GM18499 (cell line): ENCODE measurements around the gene S100A8.
"Not testable (repeated sequence)": the region's sequence is repeated elsewhere in the genome, so short reads cannot be mapped to it uniquely, and the experiment has no call there.

Experiments used
- ATAC-seq: cut with Tn5 transposase; IDR thresholded peaks from one replicate; pipeline ENCODE4 v1.9.1; 2021; ENCODE audit warnings: moderate number of reproducible peaks; ENCODE audit not compliant: insufficient read depth, unreplicated experiment

S100A8 gene

GRCh38 chr1:153390938-153391710 is at the start of gene S100A8:
S100A8 (minus strand) TSS chr1:153391073; CDS start chr1:153390535, 538 bp downstream.
- ATAC-seq, result no peak

- no peak for ATAC-seq
These were observed 48.4 kb upstream of the S100A8 start for GRCh38 chr1:153439273-153439672.

GRCh38 chr1:153438599-153438998 is 47.7 kb upstream of the S100A8 start:
- ATAC-seq, result no peak

GRCh38 chr1:153437236-153437635 is 46.4 kb upstream of the S100A8 start:
- ATAC-seq, result no peak

- ATAC-seq, result no peak
These were observed 44.0 kb upstream of the S100A8 start for GRCh38 chr1:153434746-153435455.

- ATAC-seq, result no peak
These were observed 42.2 kb upstream of the S100A8 start for GRCh38 chr1:153432874-153433681.

GRCh38 chr1:153431928-153432327 is 41.1 kb upstream of the S100A8 start:
- no peak for ATAC-seq

- ATAC-seq, result no peak
These were observed 40.6 kb upstream of the S100A8 start for GRCh38 chr1:153431427-153431826.

- ATAC-seq, result no peak
These were observed 40.1 kb upstream of the S100A8 start for GRCh38 chr1:153431002-153431401.

GRCh38 chr1:153430561-153430960 is 39.7 kb upstream of the S100A8 start:
- ATAC-seq, result no peak

- ATAC-seq, result no peak
These were observed 39.3 kb upstream of the S100A8 start for GRCh38 chr1:153430166-153430553.

GRCh38 chr1:153429266-153430165 is 38.6 kb upstream of the S100A8 start:
- no peak for ATAC-seq

GRCh38 chr1:153428791-153429190 is 37.9 kb upstream of the S100A8 start:
- no peak for ATAC-seq

- ATAC-seq, result no peak
These were observed 37.3 kb upstream of the S100A8 start for GRCh38 chr1:153428073-153428638.

GRCh38 chr1:153426809-153427208 is 35.9 kb upstream of the S100A8 start:
- ATAC-seq, result no peak

- no peak for ATAC-seq
These were observed 31.7 kb upstream of the S100A8 start for GRCh38 chr1:153422450-153423068.

- no peak for ATAC-seq
These were observed 29.4 kb upstream of the S100A8 start for GRCh38 chr1:153420306-153420705.

- not testable (repeated sequence) for ATAC-seq
These were observed 28.5 kb upstream of the S100A8 start for GRCh38 chr1:153419436-153419793.

- ATAC-seq, result not testable (repeated sequence)
These were observed 28.0 kb upstream of the S100A8 start for GRCh38 chr1:153418758-153419435.
